ENCODE data around the gene GALNT2. TPM values are rescaled to one million over a fixed set of nuclear protein-coding genes. Genes with fewer than 3 reads are reported as not detected.

GALNT2 gene
- total and polyA plus RNA-seq, 9 of the 15 experiments (the other 6 are each of a cell fraction or from before 2014, with no cell fraction given), result 1.6 to 106 (median 51.9) TPM

GRCh38 chr1:230050973-230051735 lies 15.9 kb upstream of the GALNT2 start (continued):
- TF ChIP-seq ZNF398 (CRISPR knock-in tag; IDR thresholded peaks at IDR 0.05), result no peak
- no peak for TF ChIP-seq ZNF76 (CRISPR knock-in tag; IDR thresholded peaks at IDR 0.05; ENCODE audit: borderline replicate concordance)
- no peak for TF ChIP-seq ZNF311 (CRISPR knock-in tag; IDR thresholded peaks at IDR 0.05)

- Histone ChIP-seq H3K79me2 (ENCODE audit: control insufficient read depth, insufficient read depth, low read length) (no peaks in the 10 kb centered on the region), H3K36me3 (ENCODE audit: control insufficient read depth, insufficient read depth, low read length) (no peaks in the 10 kb centered on the region), H3K9ac (ENCODE audit: insufficient read depth in 1 of 2, low read depth in 2 of 2, low read length in 2 of 2) (no peak overlapping the region; a peak in 1 of 4 replicates), H3K27ac (ENCODE audit: extremely low read depth, low read depth, low read length) (no peak overlapping the region), H3K4me1 (replicated peaks in 1 of 2; ENCODE audit: control insufficient read depth in 2 of 2, insufficient read depth in 2 of 2, low read length in 2 of 2) (peaks cover 0 to 5% of the 10 kb centered on the region in 2 experiments; a peak in 2 of 5 replicates), H3K4me2 (ENCODE audit: insufficient read depth, low read length) (no peak overlapping the region), H3K4me3 (no peak overlapping the region), H3K27me3 (ENCODE audit: control insufficient read depth in 2 of 2, insufficient read depth in 2 of 2, low read length in 2 of 2) (peaks cover 16 to 23% of the 10 kb centered on the region in 2 experiments; a peak in 4 of 5 replicates), H3K9me3 (replicated peaks; ENCODE audit: control insufficient read depth, insufficient read depth, low read depth, low read length) (no peaks in the 10 kb centered on the region), H3K9me1 (ENCODE audit: control insufficient read depth, insufficient read depth, low read length) (no peaks in the 10 kb centered on the region), H4K20me1 (replicated peaks; ENCODE audit: control insufficient read depth, insufficient read depth, low read length) (no peaks in the 10 kb centered on the region), H2AFZ (ENCODE audit: low read depth, low read length) (no peak overlapping the region)
- ATAC-seq (no peak), DNase-seq (ENCODE audit: extremely low read depth in 1 of 4, low spot score in 3 of 4) (no peak), FAIRE-seq (no peak)
- no TSS peak for BruUV-seq (replicated peaks)
- WGBS (ENCODE audit: insufficient coverage, low coverage, missing lambda C conversion rate), result 11% methylated on average over 2 of the region's 2 CpGs
- POLR2A ChIA-PET, result interaction anchor here (0.6 to 1.4 kb wide), 4 partner anchors 8 to 228 kb away, joined by 3 to 4 read pairs (median 4); no protein-coding TSS in a partner anchor
- intact Hi-C loops (cut with micrococcal nuclease) (no loop called here), in situ Hi-C loops (cut with MboI) (no loop called here)
- CTCF ChIA-PET (ENCODE audit: low intra/inter-chr PET ratio), result no interaction called here
- TF ChIP-seq ATF6 (CRISPR knock-in tag; IDR thresholded peaks at IDR 0.05) (no peak), CGGBP1 (CRISPR knock-in tag; IDR thresholded peaks at IDR 0.05) (no peak), MXI1 (IDR thresholded peaks at IDR 0.05; ENCODE audit: low read depth, low read length) (no peak), POLR2AphosphoS5 (IDR thresholded peaks at IDR 0.05; ENCODE audit: control insufficient read depth, insufficient read depth, low read depth, low read length) (no peak), CEBPB (tag; IDR thresholded peaks at IDR 0.05) (no peak), ZBTB1 (CRISPR knock-in tag; IDR thresholded peaks at IDR 0.05; ENCODE audit: borderline replicate concordance, low read depth) (no peak)
Measured at GRCh38 chr1:230052018-230052417, 15.0 kb upstream of the GALNT2 start.

All from K562 (cell line).